GM23338 (cell line): Measurements from ENCODE around the gene RBM19.

Experiments used
- CTCF ChIP-seq, 2 experiments: fragments of 200-600 bp in 1 of 2; sonication (generic) in 1 of 2; conservative IDR thresholded peaks; 2 replicates each; pipeline versions ENCODE4 v1.5.1 to v1.6.1; 2016 to 2017; ENCODE audit warnings: antibody characterized with exemption in 2 of 2, low read depth in 2 of 2, mild to moderate bottlenecking in 2 of 2, moderate library complexity in 1 of 2
- JUNB ChIP-seq: IDR thresholded peaks from one replicate; pipeline ENCODE4 v1.6.1; 2016; ENCODE audit warnings: antibody characterized with exemption; ENCODE audit not compliant: unreplicated experiment

- TF ChIP-seq JUNB = no peak
- TF ChIP-seq CTCF (conservative IDR thresholded peaks at IDR 0.05; ENCODE audit: low read depth in 2 of 2) = no peak
Measured at GRCh38 chr12:113897406-113897805, 68.7 kb downstream of the RBM19 start.
